Measurements from ENCODE around the gene SYTL5. TPM values are rescaled to one million over a fixed set of nuclear protein-coding genes. Genes with fewer than 3 reads are reported as not detected.
A peak's percentile ranks its signal among the peaks of the same experiment; 100 is the strongest.

Gene SYTL5
- total RNA-seq, 1 donor from 2014 or later: 8.4 TPM

- H3K36me3 Mint-ChIP-seq (ENCODE audit: low read depth, unreplicated experiment): no peaks in the 10 kb centered on the region
- Histone ChIP-seq H3K9me3 (ENCODE audit: insufficient read depth, low read depth, low read length) (no peaks in the 10 kb centered on the region), H4K20me1 (ENCODE audit: insufficient read depth, low read length) (no peaks in the 10 kb centered on the region), H3K4me3 (ENCODE audit: insufficient read depth, low read depth, low read length) (no peak overlapping the region), H3K4me1 (ENCODE audit: insufficient read depth, low read length) (peaks cover 10% of the 10 kb centered on the region), H3K36me3 (ENCODE audit: insufficient read depth, low read length) (no peaks in the 10 kb centered on the region), H3K27ac (ENCODE audit: low read depth, low read length) (peak overlapping the region; percentile 39), H2AFZ (ENCODE audit: low read depth, low read length) (no peak overlapping the region), H3K4me2 (ENCODE audit: low read length) (peak overlapping the region; percentile 38), H3K9ac (ENCODE audit: low read length) (no peak overlapping the region), H3K27me3 (ENCODE audit: insufficient read depth, low read length) (no peaks in the 10 kb centered on the region), H3K79me2 (ENCODE audit: insufficient read depth, low read length) (no peaks in the 10 kb centered on the region)
- no peak overlapping the region for H3K4me3 Mint-ChIP-seq (ENCODE audit: unreplicated experiment)
- no peak for TF ChIP-seq CTCF (IDR thresholded peaks at IDR 0.05; ENCODE audit: insufficient read depth, low read depth, low read length)
- TF ChIP-seq EZH2 (IDR thresholded peaks at IDR 0.05; ENCODE audit: insufficient read depth, low read length): no peak
- no peaks in the 10 kb centered on the region for H3K9me3 Mint-ChIP-seq (ENCODE audit: unreplicated experiment)
- no peak overlapping the region for H3K27ac Mint-ChIP-seq (ENCODE audit: unreplicated experiment)
- no peaks in the 10 kb centered on the region for H3K4me1 Mint-ChIP-seq (ENCODE audit: low read depth, unreplicated experiment)
- DNase-seq (ENCODE audit: low read depth) (no peak), FAIRE-seq (peak; percentile 77)
- no peaks in the 10 kb centered on the region for H3K27me3 Mint-ChIP-seq (ENCODE audit: low read depth, unreplicated experiment)
Measured at GRCh38 chrX:38080808-38081207, 74.5 kb downstream of the SYTL5 start.

- peaks cover 10% of the 10 kb centered on the region for H3K4me1 ChIP-seq (ENCODE audit: insufficient read depth, low read length)
- H3K4me3 Mint-ChIP-seq (ENCODE audit: unreplicated experiment): no peak overlapping the region
- H3K36me3 ChIP-seq (ENCODE audit: insufficient read depth, low read length): no peaks in the 10 kb centered on the region
- no peak for DNase-seq (ENCODE audit: low read depth)
- H3K4me2 ChIP-seq (ENCODE audit: low read length): no peak overlapping the region
- H3K79me2 ChIP-seq (ENCODE audit: insufficient read depth, low read length): no peaks in the 10 kb centered on the region
- H3K27ac Mint-ChIP-seq (ENCODE audit: unreplicated experiment): peak overlapping the region; percentile 58
- TF ChIP-seq CTCF (IDR thresholded peaks at IDR 0.05; ENCODE audit: insufficient read depth, low read depth, low read length): no peak
- no peak for TF ChIP-seq EZH2 (IDR thresholded peaks at IDR 0.05; ENCODE audit: insufficient read depth, low read length)
- no peaks in the 10 kb centered on the region for H3K36me3 Mint-ChIP-seq (ENCODE audit: low read depth, unreplicated experiment)
- no peak overlapping the region for H3K9ac ChIP-seq (ENCODE audit: low read length)
- no peaks in the 10 kb centered on the region for H3K27me3 ChIP-seq (ENCODE audit: insufficient read depth, low read length)
- no peak for FAIRE-seq
- no peak overlapping the region for H3K4me3 ChIP-seq (ENCODE audit: insufficient read depth, low read depth, low read length)
- H3K27me3 Mint-ChIP-seq (ENCODE audit: low read depth, unreplicated experiment): no peaks in the 10 kb centered on the region
- no peaks in the 10 kb centered on the region for H3K4me1 Mint-ChIP-seq (ENCODE audit: low read depth, unreplicated experiment)
- no peaks in the 10 kb centered on the region for H3K9me3 Mint-ChIP-seq (ENCODE audit: unreplicated experiment)
- H2AFZ ChIP-seq (ENCODE audit: low read depth, low read length): no peak overlapping the region
- no peaks in the 10 kb centered on the region for H3K9me3 ChIP-seq (ENCODE audit: insufficient read depth, low read depth, low read length)
- no peak overlapping the region for H3K27ac ChIP-seq (ENCODE audit: low read depth, low read length)
- no peaks in the 10 kb centered on the region for H4K20me1 ChIP-seq (ENCODE audit: insufficient read depth, low read length)
Measured at GRCh38 chrX:38081909-38082308, 75.6 kb downstream of the SYTL5 start.

GRCh38 chrX:38082309-38082708, 76.0 kb downstream of the SYTL5 start:
- no peaks in the 10 kb centered on the region for H3K9me3 Mint-ChIP-seq (ENCODE audit: unreplicated experiment)

More at GRCh38 chrX:38082309-38082708, 76.0 kb downstream of the SYTL5 start:
- Mint-ChIP-seq H3K27me3 (ENCODE audit: low read depth, unreplicated experiment) (no peaks in the 10 kb centered on the region), H3K4me1 (ENCODE audit: low read depth, unreplicated experiment) (no peaks in the 10 kb centered on the region), H3K36me3 (ENCODE audit: low read depth, unreplicated experiment) (no peaks in the 10 kb centered on the region), H3K27ac (ENCODE audit: unreplicated experiment) (no peak overlapping the region), H3K4me3 (ENCODE audit: unreplicated experiment) (no peak overlapping the region)
- Histone ChIP-seq H3K9me3 (ENCODE audit: insufficient read depth, low read depth, low read length) (no peaks in the 10 kb centered on the region), H3K4me2 (ENCODE audit: low read length) (no peak overlapping the region), H2AFZ (ENCODE audit: low read depth, low read length) (no peak overlapping the region), H3K27ac (ENCODE audit: low read depth, low read length) (no peak overlapping the region), H4K20me1 (ENCODE audit: insufficient read depth, low read length) (no peaks in the 10 kb centered on the region), H3K27me3 (ENCODE audit: insufficient read depth, low read length) (no peaks in the 10 kb centered on the region), H3K4me1 (ENCODE audit: insufficient read depth, low read length) (peaks cover 10% of the 10 kb centered on the region), H3K9ac (ENCODE audit: low read length) (no peak overlapping the region), H3K79me2 (ENCODE audit: insufficient read depth, low read length) (no peaks in the 10 kb centered on the region), H3K4me3 (ENCODE audit: insufficient read depth, low read depth, low read length) (no peak overlapping the region), H3K36me3 (ENCODE audit: insufficient read depth, low read length) (no peaks in the 10 kb centered on the region)
- DNase-seq (ENCODE audit: low read depth): no peak
- TF ChIP-seq EZH2 (IDR thresholded peaks at IDR 0.05; ENCODE audit: insufficient read depth, low read length) (no peak), CTCF (IDR thresholded peaks at IDR 0.05; ENCODE audit: insufficient read depth, low read depth, low read length) (no peak)
- FAIRE-seq: no peak
